ENCODE results near the gene PPFIBP1. TPM values are rescaled to one million over a fixed set of nuclear protein-coding genes. Genes with fewer than 3 reads are reported as not detected.

PPFIBP1 gene
- total and polyA plus RNA-seq, 9 of the 15 experiments (the other 6 are each of a cell fraction or from before 2014, with no cell fraction given): 0.46 to 3.5 (median 1.8) TPM

DNA sequence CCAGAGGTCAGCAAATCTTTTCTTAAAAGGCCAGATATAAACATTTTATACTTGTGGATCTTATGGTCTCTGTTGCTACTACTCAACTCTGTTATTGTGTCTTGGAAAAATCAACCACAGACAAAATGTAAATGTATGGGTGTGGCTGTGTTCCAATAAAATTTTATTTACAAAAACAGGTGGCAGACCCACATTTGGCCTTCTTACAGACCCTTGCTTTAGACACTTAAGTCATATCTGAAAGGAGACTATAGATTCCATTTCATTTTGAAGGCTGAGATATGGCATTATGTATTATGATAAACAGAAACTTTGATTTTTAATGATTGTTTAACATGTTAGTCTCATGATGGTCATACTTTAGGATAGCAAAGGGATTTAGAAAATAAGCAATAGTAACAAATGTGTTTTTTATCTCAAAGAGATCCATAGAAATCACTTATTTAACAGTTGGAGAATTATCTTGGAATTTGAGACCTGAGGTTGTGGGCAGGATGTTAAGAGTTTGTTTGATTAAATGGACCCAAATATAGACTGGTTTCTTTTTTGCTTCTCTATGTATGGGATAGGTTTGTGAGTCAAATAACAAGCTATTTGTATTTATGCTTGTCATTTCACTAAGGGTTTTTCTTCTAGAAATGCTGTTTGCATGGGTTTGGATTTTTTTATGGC is 51.2 kb downstream of the PPFIBP1 start (continued):
- TF ChIP-seq, protein P1, sequence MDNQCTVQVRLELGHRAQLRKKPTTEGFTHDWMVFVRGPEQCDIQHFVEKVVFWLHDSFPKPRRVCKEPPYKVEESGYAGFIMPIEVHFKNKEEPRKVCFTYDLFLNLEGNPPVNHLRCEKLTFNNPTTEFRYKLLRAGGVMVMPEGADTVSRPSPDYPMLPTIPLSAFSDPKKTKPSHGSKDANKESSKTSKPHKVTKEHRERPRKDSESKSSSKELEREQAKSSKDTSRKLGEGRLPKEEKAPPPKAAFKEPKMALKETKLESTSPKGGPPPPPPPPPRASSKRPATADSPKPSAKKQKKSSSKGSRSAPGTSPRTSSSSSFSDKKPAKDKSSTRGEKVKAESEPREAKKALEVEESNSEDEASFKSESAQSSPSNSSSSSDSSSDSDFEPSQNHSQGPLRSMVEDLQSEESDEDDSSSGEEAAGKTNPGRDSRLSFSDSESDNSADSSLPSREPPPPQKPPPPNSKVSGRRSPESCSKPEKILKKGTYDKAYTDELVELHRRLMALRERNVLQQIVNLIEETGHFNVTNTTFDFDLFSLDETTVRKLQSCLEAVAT (IDR thresholded peaks at IDR 0.05): no peak
- no peak for TF ChIP-seq ZBTB8A (IDR thresholded peaks at IDR 0.05; ENCODE audit: partially characterized antibody)
- TF ChIP-seq JUNB (CRISPR knock-in tag; conservative IDR thresholded peaks at IDR 0.05): no peak
- no peak for TF ChIP-seq PCBP1 (IDR thresholded peaks at IDR 0.05; ENCODE audit: low read depth, low read length, poor library complexity, severe bottlenecking)
- TF ChIP-seq MCM3 (IDR thresholded peaks at IDR 0.05): no peak
- TF ChIP-seq, protein P2, sequence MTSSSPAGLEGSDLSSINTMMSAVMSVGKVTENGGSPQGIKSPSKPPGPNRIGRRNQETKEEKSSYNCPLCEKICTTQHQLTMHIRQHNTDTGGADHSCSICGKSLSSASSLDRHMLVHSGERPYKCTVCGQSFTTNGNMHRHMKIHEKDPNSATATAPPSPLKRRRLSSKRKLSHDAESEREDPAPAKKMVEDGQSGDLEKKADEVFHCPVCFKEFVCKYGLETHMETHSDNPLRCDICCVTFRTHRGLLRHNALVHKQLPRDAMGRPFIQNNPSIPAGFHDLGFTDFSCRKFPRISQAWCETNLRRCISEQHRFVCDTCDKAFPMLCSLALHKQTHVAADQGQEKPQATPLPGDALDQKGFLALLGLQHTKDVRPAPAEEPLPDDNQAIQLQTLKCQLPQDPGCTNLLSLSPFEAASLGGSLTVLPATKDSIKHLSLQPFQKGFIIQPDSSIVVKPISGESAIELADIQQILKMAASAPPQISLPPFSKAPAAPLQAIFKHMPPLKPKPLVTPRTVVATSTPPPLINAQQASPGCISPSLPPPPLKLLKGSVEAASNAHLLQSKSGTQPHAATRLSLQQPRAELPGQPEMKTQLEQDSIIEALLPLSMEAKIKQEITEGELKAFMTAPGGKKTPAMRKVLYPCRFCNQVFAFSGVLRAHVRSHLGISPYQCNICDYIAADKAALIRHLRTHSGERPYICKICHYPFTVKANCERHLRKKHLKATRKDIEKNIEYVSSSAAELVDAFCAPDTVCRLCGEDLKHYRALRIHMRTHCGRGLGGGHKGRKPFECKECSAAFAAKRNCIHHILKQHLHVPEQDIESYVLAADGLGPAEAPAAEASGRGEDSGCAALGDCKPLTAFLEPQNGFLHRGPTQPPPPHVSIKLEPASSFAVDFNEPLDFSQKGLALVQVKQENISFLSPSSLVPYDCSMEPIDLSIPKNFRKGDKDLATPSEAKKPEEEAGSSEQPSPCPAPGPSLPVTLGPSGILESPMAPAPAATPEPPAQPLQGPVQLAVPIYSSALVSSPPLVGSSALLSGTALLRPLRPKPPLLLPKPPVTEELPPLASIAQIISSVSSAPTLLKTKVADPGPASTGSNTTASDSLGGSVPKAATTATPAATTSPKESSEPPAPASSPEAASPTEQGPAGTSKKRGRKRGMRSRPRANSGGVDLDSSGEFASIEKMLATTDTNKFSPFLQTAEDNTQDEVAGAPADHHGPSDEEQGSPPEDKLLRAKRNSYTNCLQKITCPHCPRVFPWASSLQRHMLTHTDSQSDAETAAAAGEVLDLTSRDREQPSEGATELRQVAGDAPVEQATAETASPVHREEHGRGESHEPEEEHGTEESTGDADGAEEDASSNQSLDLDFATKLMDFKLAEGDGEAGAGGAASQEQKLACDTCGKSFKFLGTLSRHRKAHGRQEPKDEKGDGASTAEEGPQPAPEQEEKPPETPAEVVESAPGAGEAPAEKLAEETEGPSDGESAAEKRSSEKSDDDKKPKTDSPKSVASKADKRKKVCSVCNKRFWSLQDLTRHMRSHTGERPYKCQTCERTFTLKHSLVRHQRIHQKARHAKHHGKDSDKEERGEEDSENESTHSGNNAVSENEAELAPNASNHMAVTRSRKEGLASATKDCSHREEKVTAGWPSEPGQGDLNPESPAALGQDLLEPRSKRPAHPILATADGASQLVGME (CRISPR knock-in tag; IDR thresholded peaks at IDR 0.05): no peak
- no peak for TF ChIP-seq GTF2A2 (tag; IDR thresholded peaks at IDR 0.05)
- TF ChIP-seq GABPB2 (CRISPR knock-in tag; conservative IDR thresholded peaks at IDR 0.05): no peak

Data from K562 (cell line).